Esophagus squamous epithelium (tissue), 4 donors: ENCODE results near the gene FSIP2.

Source experiments
- POLR2A ChIP-seq, 4 donors: fragments of 450-650 bp; IDR thresholded peaks; one replicate each; pipeline ENCODE4 v1.6.1; 2017; ENCODE audit warnings: antibody characterized with exemption in 4 of 4, mild to moderate bottlenecking in 4 of 4, moderate library complexity in 3 of 4
- TF ChIP-seq, protein P1 (sequence below), 6 experiments: fragments of 450-650 bp in 4 of 6; fragments of 200-600 bp in 2 of 6; sonication (generic) in 2 of 6; IDR thresholded peaks; one replicate each; pipeline ENCODE4 v1.5.1; 2016 to 2019; ENCODE audit warnings: antibody characterized with exemption in 6 of 6, mild to moderate bottlenecking in 4 of 6, moderate library complexity in 4 of 6

DNA sequence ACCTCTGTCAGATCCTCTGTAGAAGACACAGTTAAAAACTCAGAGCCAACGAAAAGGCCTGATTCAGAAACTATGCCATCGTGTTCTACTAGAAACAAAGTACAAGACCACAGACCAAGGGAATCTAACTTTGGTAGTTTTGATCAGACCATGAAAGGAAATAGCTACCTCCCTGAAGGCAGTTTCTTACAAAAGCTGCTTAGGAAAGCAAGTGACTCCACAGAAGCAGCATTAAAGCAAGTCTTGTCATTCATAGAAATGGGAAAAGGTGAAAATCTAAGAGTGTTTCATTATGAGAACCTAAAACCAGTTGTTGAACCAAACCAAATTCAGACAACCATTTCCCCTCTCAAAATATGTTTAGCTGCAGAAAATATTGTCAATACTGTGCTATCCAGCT, 58.2 kb downstream of the FSIP2 start:
- TF ChIP-seq, protein P1, sequence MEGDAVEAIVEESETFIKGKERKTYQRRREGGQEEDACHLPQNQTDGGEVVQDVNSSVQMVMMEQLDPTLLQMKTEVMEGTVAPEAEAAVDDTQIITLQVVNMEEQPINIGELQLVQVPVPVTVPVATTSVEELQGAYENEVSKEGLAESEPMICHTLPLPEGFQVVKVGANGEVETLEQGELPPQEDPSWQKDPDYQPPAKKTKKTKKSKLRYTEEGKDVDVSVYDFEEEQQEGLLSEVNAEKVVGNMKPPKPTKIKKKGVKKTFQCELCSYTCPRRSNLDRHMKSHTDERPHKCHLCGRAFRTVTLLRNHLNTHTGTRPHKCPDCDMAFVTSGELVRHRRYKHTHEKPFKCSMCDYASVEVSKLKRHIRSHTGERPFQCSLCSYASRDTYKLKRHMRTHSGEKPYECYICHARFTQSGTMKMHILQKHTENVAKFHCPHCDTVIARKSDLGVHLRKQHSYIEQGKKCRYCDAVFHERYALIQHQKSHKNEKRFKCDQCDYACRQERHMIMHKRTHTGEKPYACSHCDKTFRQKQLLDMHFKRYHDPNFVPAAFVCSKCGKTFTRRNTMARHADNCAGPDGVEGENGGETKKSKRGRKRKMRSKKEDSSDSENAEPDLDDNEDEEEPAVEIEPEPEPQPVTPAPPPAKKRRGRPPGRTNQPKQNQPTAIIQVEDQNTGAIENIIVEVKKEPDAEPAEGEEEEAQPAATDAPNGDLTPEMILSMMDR (IDR thresholded peaks at IDR 0.05): no peak
- TF ChIP-seq POLR2A (IDR thresholded peaks at IDR 0.05): no peak
